HUDEP-2 (cell line): Measurements from ENCODE around the gene DYSF.

Source experiments
- DNase-seq, 76 experiments: peaks; one replicate each; lab custom pipeline; 2025; ENCODE audit not compliant: unreplicated experiment in 76 of 76; lab: John Stamatoyannopoulos, UW

Gene DYSF

DNA sequence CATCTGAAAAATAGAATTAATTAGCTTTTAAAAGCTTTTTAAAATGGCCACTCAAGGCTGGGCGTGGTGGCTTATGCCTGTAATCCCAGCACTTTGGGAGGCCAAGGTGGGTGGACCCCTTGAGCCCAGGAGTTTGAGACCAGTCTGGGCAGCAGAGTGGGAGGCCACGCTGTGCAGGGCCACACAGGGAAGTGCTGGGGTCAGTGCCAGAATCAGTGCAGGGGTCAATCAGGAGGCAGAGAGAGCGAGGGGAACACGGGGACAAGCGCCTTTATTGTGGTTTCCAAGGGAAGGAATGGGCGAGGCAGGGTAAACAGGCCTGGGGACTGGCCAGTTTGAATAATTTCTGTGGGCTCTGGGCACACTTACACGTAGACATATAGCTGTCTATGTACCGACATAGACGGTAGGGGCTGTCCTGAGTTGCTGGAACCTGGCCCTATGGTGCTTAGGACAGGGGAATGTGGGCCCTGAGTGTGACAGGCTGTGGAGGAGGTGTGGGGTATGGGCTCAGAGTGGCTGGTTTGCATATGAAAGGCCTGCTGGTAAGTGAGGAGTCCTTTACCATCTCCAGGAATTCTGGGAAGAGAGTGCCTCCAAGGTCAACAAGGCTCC, 42.9 kb downstream of the DYSF start:
- DNase-seq: no peak

DNA sequence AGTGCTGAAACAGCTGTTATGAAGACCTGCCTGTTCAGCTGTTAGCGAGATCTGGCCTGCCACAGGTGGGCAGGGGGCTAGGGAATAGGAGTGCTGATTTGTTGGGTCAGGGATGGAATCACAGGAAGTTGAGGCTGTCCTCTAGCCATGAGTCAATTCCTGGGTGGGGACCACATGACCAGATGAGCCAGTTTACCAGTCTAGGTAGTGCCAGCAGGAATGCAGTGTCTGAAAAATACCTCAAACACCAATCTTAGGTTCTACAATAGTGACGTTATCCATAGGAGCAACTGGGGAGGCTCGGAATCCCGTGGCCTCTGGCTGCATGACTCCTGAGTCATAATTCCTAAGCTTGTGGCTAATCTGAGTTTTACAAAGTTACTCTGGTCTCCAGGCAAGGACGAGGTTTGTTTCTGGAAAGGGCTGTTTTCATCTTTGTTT, 44.9 kb downstream of the DYSF start:
- DNase-seq: no peak

DNA sequence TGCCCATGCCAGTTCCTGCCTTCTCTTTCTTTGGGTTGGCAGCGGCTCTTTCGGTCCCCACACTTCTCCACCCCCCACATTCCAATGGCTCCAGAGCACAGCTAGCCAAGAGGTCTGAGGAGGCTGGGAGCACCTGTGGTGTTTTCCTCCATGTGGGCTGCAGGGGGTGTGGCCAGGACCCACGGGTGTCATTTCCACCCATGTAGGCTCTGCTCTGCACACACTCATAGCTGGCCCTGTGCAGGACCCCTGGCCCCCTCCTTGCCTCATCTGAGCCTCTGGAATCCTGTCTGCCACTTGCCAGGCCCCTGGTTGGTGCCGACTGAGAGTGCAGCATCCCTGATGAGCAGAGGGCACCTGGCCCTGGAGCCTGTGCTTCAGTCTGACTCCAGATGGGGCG, 46.3 kb downstream of the DYSF start:
- DNase-seq: no peak

DNA sequence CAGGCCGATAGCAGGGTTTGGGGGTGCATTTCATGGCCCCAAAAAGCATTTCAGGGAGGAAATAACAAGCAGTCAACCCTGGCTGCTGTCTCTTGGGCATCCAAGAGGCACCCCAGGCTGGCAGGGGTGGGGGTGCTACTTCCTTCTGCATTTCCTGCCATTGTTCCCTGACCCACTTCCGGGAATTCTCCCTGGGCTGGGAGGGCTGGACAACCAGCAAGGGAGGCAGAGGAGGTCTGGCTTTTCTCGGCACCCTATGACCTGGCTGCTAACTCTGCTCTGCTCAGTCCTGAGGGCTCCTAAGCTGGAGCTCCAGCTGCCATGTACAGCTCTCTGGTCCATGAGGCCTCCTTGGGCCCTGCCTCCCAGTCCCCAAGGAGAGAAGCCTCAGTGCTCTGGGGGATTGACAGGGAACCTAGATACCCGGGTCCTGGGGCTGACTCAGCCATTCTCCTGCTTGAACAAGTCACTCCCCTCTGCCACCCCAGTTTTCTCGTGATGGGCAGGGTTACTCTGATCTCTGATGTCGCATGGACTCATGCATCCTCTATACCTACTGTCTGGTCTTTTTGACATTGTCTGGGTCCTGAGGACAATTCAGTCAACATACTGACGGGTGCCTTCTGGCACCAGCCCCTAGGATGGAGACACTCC, 47.2 kb downstream of the DYSF start:
- DNase-seq: no peak

DNA sequence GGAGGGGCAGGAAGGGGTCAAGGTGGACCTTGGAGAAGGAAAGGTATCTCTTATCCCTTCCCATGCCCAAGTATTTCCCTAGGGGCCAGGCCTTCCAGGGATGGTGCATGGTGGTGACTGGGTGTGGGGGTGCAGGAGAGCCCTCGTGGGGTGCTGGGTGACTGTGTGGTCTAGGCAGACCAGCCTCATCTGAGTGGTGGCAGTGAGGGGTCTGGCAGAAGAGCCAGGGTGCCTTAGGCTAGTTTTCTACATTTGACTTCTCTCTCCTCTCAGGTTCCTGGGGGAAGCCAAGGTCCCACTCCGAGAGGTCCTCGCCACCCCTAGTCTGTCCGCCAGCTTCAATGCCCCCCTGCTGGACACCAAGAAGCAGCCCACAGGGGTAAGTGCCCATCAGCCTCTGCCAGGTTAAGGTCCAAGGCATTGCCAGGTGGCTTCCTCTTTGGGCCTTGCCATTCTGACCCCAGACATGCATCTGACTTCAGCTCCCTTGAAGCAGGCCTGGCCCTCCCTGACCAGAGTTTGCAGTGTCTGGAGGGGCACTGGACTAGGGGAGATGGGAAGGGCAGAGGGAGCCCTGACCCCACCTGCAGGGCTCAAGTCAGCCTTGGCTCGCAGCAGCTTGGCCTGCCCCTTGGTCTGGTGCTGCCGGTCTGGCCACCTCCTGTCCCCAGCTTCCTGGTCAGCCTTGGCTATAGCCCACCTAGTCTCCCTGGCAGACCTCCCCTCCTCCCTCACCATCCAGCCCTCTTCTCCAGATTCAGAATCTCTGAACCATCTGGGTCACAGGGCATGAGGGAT, 49.8 kb downstream of the DYSF start:
- no peak for DNase-seq

DNA sequence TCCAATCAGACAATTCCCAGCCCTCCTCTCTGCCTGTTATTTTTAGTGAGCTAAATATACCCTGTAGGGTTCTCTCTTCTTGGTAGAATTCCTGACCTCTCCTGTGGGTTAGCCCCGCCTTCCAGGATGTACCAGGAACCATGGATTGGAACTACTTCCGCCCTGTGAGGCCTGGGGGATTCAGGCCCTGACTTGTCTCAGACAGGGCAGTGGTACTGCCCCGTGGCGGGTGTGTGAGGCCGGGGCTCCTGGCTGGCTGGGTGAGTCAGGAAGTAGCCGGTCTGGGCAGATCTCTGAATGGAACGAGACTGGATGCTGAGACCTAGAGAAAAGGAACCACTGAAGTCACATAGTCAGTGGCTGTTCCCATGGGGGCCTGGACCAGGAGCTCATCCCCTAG, 50.5 kb downstream of the DYSF start:
- DNase-seq: no peak

DNA sequence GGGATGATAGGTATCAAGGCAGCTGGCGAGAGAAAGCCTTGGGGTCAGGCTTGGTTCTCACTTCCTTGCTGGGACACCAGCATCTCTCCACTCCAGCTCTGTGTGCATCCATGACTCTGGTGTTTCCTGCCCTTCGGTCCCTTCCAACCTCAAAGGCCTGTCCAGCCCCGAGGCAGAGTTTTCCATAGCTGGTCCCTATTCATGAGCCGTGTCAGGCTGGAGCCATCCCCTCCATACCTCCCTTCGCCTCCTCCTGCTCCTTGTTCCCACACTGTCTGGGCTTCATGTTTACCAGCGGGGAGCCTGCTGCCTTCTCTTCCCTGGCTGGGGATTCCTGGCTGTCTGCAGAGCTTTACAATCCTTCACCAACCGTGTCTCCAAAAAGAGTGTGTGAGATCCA, 51.2 kb downstream of the DYSF start:
- DNase-seq: no peak

DNA sequence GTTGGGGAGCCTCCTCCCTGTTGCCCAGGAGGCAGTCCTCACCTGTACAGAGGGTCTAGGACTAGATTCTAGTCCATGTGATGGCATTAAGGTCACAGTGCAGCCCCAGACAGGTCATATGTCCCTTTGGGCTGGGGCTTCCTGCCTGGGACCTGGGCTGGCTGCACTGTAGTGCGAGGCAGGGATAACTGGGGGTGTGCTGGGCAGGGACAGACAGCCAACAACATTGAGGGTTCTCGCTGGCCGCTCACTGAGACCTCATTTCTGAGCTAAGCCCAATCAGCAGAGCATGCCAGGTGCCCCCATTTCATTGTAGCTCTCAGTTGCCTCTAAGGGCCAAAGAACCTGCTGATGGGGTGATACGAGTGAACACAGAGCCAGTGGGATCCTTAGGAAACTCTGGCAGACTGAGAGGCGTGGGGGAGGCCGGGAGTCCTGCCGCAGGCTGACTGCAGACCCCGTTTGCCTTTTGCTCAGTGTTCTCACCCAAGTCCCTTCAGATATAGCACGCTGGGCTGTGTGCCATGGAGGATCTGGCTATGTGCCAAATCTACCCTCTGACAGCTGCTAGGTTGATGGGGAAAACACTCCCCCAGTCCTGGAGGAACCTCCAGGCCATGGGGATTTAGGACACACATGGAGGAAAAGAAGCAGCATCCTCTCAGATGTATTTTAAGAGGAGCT, 51.9 kb downstream of the DYSF start:
- DNase-seq: peak in 33 of 76 experiments; percentile 3 to 50 (median 12)

DNA sequence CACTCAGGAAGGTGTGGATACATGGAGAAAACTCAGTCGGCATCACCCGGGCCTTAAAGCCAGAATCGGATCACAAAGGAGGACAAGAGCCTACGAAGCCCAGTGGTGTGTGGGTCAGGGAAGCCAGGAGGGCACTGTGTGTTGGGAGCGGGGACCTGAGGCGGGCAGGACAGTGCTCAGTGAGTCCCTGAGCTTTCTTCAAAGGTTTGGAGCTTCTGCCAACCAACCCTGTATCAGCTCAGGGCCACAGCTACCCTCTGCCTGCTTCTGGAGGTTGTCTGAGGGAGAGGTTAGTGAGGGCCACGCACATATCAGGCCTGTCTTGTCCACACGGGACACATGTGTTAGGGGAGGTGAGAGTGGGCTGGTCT, 52.4 kb downstream of the DYSF start:
- DNase-seq: no peak

DNA sequence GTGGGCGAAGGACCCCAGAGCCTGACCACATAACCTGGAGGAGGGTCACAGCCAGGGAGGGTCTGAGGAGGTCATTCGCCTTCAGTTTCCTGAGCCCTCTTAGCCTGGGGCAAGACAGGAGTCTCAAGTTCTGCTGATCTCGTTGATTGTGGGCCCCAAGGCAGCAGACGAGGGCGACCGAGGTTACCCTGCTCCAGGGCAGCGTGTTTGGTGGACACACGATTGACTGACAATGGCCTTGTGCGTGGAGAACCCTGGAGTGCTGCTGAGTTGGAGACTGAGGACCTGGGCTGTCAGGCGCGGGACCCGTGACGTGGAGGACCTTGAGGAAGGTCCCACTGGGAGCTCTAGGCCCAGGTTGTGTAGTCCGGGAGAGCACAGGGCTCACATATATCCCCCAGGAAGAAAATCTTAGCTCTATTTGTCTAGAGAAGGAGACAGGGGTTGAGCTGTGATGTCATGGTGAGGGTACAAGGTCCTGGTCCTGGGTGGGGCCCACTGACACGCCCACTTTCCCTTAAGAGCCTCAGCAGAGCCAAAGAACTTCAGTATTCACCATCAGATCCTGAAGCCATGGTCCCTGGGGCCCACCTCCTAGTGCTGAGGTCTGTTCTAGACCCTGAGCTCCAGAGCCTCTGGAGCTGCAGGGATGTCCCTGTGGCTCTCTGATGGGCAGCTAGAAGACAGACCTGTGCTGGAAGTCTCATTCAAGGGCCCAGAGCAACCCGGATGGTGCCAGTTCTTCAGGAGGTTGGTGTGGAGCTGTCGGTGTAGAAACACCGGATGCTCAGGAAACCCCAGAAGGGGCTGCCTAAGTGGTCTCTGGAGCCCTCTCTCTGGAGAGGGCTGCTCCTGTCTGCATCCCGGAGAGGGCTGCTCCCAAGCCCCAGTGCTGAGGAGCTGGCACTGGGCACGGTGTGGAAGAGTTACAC, 53.1 kb downstream of the DYSF start:
- DNase-seq: no peak

DNA sequence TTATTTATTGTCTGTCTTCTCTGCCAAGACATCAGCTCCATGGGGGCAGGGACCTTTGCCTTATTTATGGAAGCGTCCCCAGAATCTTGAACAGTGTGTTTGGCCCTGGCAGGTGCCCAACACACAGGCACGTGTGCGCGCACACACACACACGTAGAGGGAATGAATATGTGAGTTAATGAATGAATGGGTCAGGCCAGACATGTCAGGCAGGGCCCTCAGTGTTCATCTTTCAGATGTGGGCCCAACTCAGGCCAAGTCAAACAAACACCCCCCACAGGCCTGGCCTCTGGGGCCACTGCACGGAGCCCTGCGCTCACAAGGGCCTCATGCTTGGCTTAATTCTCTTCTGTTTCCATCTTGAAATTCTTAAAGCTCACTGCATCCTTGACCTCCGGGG, 54.1 kb downstream of the DYSF start:
- no peak for DNase-seq

DNA sequence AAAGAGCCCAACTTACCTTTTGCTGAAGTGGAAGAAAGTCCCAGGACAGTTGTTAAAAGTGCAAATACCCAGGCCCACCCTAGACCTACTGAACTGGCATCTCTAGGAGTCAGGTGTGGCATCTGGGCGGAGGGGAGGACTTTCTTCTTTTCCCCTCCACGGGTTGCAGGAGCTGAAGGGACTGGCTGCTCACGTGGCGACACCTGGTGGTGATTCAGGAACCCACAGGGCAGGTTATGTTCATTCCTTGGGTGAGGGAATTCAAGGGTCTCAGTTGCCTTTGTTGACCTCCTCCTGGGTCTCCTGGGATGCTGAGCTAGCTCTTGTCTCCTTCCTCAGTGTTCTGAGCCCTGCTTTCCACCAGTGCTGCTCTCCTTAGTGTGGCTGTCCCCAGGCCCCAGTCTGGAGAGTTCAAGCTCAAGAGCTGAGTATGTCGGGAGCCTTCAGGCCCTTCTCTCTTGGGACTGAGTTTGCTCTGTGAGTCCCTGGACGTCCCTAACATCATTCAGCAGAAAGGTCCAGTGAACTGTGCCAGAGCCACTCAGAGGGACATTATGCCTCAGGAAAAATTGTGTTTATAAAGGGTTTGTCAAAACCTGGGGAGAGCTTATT, 56.9 kb downstream of the DYSF start:
- peak in 51 of 76 experiments; percentile 1 to 64 (median 38) for DNase-seq

DNA sequence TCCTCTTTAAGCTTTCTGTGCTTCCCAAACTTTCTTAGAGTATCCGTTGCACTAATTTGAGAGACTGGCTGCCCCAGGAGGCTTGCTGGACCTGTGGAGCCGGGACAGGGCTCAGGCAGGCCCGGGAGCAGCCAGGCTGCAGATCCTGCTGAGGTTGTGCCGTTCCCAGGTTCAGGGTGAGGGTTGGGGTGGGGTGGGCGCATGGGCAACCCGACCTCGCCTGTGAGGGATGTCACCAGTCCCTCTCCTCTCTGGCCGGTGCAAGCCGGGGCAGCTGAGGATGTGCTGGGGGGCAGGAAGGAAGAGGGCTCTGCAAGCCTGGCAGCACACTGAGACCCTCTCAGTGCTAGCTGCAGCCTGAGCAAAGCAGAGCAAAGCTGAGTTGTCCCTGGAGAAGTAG, 57.6 kb downstream of the DYSF start:
- DNase-seq: no peak

DNA sequence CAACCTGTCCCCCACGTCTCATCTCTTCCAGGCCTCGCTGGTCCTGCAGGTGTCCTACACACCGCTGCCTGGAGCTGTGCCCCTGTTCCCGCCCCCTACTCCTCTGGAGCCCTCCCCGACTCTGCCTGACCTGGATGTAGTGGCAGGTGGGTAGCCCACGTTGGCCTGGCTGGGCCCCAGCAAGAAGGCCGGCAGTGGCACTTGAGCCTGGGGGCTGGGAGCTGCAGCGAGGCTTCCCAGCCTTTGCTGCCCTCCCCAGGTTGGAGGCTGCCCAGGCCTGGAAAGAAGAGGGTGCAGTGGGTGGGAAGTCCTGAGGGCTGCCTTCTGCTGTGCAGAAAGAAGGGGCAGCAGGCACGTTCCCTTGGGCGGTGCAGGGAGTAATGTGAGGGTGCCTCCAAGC, 58.4 kb downstream of the DYSF start:
- no peak for DNase-seq

DNA sequence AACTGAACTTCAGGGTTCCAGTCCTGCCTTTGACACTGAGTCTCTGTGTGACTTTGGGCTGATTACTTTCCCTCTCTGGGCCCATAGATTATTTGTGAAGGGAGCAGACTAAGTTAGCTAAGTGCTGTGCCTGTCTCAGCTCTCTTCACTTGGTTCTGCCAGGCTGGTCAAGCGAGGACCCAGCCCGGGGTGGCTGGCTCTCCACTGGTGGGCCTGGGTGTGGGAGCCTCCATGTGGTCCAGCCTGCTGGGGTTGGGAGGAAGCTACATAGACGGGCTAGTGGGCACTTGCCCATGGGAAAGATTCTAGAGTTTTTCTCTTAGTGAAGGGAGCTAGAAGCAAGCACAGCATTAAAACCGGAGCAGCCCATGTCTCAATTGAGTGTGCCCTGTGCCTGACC, 59.0 kb downstream of the DYSF start:
- DNase-seq: no peak

DNA sequence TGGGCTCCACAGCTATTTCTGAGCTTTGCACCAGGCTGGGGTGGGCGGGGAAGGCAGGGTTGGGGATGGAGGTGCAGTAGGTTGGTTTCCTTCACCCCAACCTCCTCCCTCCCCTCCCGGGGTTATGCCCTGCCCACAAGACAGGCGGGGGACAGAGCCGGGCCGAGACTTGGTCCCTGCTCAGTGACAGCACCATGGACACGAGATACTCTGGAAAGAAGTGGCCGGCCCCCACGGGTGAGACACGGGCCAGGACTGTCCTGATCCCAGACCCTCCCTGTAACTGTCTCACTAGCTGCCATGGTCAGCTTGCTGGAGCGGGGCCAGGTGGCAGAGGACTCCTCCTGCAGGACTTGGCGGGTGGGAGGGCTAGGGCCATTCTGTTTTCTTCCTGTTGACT, 59.7 kb downstream of the DYSF start:
- DNase-seq: no peak

DNA sequence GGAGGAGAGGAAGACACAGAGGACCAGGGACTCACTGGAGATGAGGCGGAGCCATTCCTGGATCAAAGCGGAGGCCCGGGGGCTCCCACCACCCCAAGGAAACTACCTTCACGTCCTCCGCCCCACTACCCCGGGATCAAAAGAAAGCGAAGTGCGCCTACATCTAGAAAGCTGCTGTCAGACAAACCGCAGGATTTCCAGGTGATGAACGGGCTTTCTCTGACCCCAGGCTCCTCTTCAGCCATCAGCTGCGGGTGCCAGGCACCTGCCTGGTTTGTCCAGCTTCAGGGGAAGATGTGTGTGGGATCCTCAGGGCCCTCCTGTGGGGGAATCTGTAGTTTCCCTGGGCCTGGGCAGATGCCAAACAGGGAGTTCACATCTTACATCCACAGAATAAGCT, 60.4 kb downstream of the DYSF start:
- DNase-seq: no peak

DNA sequence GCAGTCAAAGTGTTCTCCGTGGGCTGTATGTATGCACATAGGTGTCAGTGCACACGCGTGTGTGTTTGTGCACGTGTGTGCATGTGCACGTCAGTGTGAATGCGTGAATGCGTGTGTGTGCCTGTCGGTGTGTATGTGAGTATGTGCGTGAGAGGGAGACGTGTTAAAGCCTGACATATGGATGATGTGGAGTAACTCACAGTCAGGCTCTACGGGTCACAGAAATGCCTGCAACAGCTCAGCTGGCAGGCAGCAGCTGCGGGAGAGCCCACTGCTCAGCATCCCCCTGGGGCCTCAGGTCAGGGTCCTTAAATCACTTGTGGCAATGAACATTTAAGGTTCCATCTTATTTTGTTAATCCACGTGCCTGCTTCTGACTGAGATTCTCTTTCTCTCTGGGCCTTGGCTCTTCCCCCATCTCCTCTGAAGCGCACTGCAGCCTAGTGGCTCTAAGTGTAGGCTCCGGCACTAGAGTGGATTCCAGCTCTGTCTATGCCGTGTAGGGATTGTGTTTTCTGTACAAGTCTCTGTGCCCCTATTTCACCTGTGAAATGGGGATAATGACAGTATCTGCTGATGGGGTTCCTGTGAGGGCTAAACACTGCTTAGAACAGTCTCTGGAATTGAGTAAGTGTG, 63.0 kb downstream of the DYSF start:
- DNase-seq: no peak

DNA sequence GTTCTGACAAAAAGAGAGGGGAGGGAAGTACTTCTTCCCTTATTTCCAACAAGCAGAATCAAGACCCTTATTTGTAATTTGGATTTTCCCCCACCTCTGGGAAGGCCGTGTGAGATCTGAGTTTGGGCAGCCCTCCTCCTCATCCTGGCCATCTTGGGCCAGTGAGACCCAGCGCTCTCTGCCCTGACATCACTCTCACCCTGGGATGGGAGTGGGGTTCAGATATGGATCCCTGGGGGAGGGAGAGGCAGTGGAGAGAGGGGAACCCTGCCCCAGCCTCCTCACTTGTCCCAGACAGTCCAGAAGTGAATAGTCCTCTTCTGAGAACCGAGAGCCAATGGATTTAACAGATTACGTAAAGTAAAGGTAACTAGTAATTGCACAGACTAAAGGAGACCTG, 64.5 kb downstream of the DYSF start:
- no peak for DNase-seq
